A549 treated with AZD9567 at 1 μM for 4 hours (cell line): ENCODE measurements around the gene SLC35G4. TPM values are rescaled to one million over a fixed set of nuclear protein-coding genes. Genes with fewer than 3 reads are reported as not detected.

Source experiments
- total RNA-seq: library from RNA; stranded (reverse); fragments of 200-300 nt; extraction: Qiagen RNA extraction; gene quantifications from 5 replicates; pipeline ENCODE4 v1.2.3, GENCODE V29; 2022; ENCODE audit not compliant: insufficient read depth

Gene SLC35G4
- not detected in 5 replicates for total RNA-seq

DNA sequence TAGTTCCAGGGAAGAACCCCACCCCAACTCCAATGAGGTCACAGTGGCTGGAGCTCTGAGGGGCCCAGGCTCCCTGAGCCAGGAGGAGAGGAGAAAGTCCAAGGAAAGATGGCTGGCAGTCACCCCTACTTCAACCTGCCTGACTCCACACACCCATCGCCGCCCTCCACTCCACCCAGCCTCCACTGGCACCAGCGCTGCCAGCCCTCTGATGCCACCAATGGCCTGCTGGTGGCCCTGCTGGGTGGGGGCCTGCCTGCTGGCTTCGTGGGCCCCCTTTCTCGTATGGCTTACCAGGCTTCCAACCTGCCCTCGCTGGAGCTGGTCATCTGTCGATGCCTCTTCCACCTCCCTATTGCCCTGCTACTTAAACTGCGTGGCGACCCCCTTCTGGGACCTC is at the start of gene SLC35G4:
TSS of gene SLC35G4 (plus strand) at position 109 of the 400 bp plus-strand sequence. CDS start at position 109, 0 bp downstream.

Other genes with a start within 250 kb of the SLC35G4 start
- 4.2 to 6.6 TPM (median 5.2 TPM) in 5 replicates for gene GNAL, start 79.7 kb downstream of the SLC35G4 start, total RNA-seq
- 46.0 to 57.1 TPM (median 48.9 TPM) in 5 replicates for gene CHMP1B, start 241.8 kb downstream of the SLC35G4 start, total RNA-seq